K562 (cell line): ENCODE data around the gene C15orf62. TPM values are rescaled to one million over a fixed set of nuclear protein-coding genes. Genes with fewer than 3 reads are reported as not detected.

ENCODE experiments used
- ATF7 ChIP-seq: fragments of 450-650 bp; IDR thresholded peaks from 2 replicates; pipeline ENCODE4 v1.7.1; 2014; ENCODE audit warnings: mild to moderate bottlenecking, moderate library complexity
- CBFA2T2 ChIP-seq: fragments of 450-650 bp; conservative IDR thresholded peaks from 2 replicates; pipeline ENCODE4 v1.6.1; 2017; ENCODE audit warnings: mild to moderate bottlenecking
- GABPB1 ChIP-seq: sonication (generic); formaldehyde crosslinking; IDR thresholded peaks from 2 replicates; pipeline ENCODE4 v1.8.0; 2022; ENCODE audit warnings: mild to moderate bottlenecking, missing genetic modification reagents
- MEIS2 ChIP-seq: fragments of 450-650 bp; IDR thresholded peaks from 2 replicates; pipeline ENCODE4 v1.6.1; 2014; ENCODE audit warnings: mild to moderate bottlenecking; ENCODE audit not compliant: partially characterized antibody
- POLR2AphosphoS5 ChIP-seq: IDR thresholded peaks from 2 replicates; pipeline ENCODE4 v1.6.1; 2011; ENCODE audit warnings: mild to moderate bottlenecking, low read depth, low read length, moderate library complexity; ENCODE audit not compliant: control insufficient read depth, insufficient read depth
- SETDB1 ChIP-seq: IDR thresholded peaks from one replicate; pipeline ENCODE4 v1.6.1; 2012; ENCODE audit warnings: low read length, control low read depth, inconsistent platforms
- SMAD1 ChIP-seq: fragments of 150-350 bp; IDR thresholded peaks from 2 replicates; pipeline ENCODE4 v1.6.1; 2014; ENCODE audit warnings: low read length, low read depth; ENCODE audit not compliant: partially characterized antibody
- ZFP36 ChIP-seq: fragments of 150-350 bp; IDR thresholded peaks from 2 replicates; pipeline ENCODE4 v1.6.1; 2018; ENCODE audit warnings: low read length, low read depth; ENCODE audit not compliant: partially characterized antibody
- ZNF384 ChIP-seq: IDR thresholded peaks from 2 replicates; pipeline ENCODE4 v1.6.1; 2012; ENCODE audit warnings: low read depth, low read length, improper control_type of control experiment
- polyA plus RNA-seq, 8 experiments: library from polyadenylated mRNA; depleted of rRNA in 4 of 8; stranded (reverse) in 5 of 8; unstranded in 3 of 8; fragments of >200 nt; fragmentation: Nextera tagmentation in 2 of 8; fragmentation: Illumina TruSeq in 1 of 8; extraction: Ambion mirVana in 2 of 8; extraction: Trizol in 1 of 8; gene quantifications; 2 replicates each; pipeline versions ENCODE4 v1.2.1 to v1.2.3, GENCODE V29; 2011 to 2014; ENCODE audit warnings: inconsistent platforms in 1 of 8, missing spikeins in 1 of 8
- total RNA-seq, 7 experiments: library from RNA; depleted of rRNA in 6 of 7; stranded (reverse); fragments of >200 nt in 6 of 7; fragmentation: Illumina TruSeq in 2 of 7; extraction: Trizol in 2 of 7; gene quantifications; 2 replicates each; pipeline versions ENCODE4 v1.2.1 to v1.2.3, GENCODE V29; 2011 to 2021; ENCODE audit warnings: low replicate concordance in 1 of 7
- TF ChIP-seq, protein P1 (sequence below): fragments of 450-650 bp; IDR thresholded peaks from 2 replicates; pipeline ENCODE4 v1.6.1; 2018; ENCODE audit not compliant: partially characterized antibody
- TF ChIP-seq, protein P2 (sequence below): sonication (generic); formaldehyde crosslinking; IDR thresholded peaks from 2 replicates; pipeline ENCODE4 v1.9.0; 2022; ENCODE audit warnings: mild to moderate bottlenecking, missing genetic modification reagents
- TF ChIP-seq, protein P3 (sequence below): sonication (generic); formaldehyde crosslinking; IDR thresholded peaks from 2 replicates; pipeline ENCODE4 v1.9.0; 2022; ENCODE audit warnings: mild to moderate bottlenecking, missing genetic modification reagents

The C15orf62 gene
- total and polyA plus RNA-seq, 9 of the 15 experiments (the other 6 are each of a cell fraction or from before 2014, with no cell fraction given), result 0.01 to 0.76 (median 0.30) TPM; not detected in 1

DNA sequence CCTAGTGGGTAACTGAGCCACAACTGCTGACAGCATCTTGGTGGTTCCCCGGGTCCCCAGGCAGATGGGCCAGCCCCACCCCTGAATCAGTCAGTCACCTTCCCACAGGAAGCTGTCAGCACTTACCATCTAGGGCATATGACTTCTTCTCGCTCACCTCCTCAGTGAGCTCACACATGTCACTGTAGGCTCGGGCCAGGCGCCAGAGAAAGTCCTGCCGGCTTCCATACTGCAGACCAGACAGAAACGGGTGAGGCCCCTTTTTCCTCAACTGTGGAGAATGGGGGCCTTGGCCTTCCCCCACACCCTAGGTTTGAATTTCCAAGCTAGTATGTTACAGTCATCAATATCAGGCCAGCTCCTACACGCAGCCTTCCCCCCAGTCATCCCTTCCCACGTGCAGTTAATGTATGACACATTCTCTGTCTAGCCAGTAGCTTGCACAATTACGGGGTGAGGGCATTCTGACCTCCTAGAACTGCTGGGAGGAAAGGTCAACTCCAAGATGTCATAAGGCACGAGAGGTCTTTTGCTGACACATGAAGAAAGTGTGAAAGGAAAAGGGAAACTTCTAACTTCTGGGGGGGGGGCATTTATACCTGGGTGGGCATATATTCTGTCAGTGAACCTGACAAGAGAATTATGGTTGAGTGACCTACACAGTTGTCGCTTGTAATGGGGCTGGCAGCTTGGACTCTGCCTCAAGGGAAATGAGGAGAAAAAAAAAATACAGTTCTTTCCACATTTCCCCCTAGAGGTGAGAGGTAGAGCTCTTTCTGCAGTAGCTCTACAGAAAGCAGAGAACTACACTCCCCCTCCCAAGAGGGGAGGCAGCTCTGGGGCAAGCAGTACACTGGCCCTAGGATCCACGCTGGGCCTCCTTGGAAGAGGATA lies 25.6 kb upstream of the C15orf62 start (continued):
- TF ChIP-seq, protein P1, sequence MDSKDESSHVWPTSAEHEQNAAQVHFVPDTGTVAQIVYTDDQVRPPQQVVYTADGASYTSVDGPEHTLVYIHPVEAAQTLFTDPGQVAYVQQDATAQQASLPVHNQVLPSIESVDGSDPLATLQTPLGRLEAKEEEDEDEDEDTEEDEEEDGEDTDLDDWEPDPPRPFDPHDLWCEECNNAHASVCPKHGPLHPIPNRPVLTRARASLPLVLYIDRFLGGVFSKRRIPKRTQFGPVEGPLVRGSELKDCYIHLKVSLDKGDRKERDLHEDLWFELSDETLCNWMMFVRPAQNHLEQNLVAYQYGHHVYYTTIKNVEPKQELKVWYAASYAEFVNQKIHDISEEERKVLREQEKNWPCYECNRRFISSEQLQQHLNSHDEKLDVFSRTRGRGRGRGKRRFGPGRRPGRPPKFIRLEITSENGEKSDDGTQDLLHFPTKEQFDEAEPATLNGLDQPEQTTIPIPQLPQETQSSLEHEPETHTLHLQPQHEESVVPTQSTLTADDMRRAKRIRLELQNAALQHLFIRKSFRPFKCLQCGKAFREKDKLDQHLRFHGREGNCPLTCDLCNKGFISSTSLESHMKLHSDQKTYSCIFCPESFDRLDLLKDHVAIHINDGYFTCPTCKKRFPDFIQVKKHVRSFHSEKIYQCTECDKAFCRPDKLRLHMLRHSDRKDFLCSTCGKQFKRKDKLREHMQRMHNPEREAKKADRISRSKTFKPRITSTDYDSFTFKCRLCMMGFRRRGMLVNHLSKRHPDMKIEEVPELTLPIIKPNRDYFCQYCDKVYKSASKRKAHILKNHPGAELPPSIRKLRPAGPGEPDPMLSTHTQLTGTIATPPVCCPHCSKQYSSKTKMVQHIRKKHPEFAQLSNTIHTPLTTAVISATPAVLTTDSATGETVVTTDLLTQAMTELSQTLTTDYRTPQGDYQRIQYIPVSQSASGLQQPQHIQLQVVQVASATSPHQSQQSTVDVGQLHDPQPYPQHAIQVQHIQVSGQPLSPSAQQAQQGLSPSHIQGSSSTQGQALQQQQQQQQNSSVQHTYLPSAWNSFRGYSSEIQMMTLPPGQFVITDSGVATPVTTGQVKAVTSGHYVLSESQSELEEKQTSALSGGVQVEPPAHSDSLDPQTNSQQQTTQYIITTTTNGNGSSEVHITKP, result peak; percentile 92
- 0 out of 2 replicates have a peak, but pooled peaks have one; percentile 17 for TF ChIP-seq ATF7
- TF ChIP-seq, protein P2, sequence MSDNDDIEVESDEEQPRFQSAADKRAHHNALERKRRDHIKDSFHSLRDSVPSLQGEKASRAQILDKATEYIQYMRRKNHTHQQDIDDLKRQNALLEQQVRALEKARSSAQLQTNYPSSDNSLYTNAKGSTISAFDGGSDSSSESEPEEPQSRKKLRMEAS (CRISPR knock-in tag), result peak; percentile 79
- TF ChIP-seq SETDB1, result no peak
- TF ChIP-seq MEIS2, result peak; percentile 30
- TF ChIP-seq, protein P3, sequence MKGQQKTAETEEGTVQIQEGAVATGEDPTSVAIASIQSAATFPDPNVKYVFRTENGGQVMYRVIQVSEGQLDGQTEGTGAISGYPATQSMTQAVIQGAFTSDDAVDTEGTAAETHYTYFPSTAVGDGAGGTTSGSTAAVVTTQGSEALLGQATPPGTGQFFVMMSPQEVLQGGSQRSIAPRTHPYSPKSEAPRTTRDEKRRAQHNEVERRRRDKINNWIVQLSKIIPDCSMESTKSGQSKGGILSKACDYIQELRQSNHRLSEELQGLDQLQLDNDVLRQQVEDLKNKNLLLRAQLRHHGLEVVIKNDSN, result 0 out of 2 replicates have a peak, but pooled peaks have one; percentile 29
- 0 out of 2 replicates have a peak, but pooled peaks have one; percentile 20 for TF ChIP-seq CBFA2T2
- peak; percentile 11; the same call in 1 of the 2 replicates for TF ChIP-seq POLR2AphosphoS5
- peak; percentile 63 for TF ChIP-seq ZNF384
- TF ChIP-seq SMAD1, result no peak
- TF ChIP-seq GABPB1 (CRISPR knock-in tag), result peak; percentile 58; the same call in 1 of the 2 replicates
- no peak for TF ChIP-seq ZFP36
